IPS-20b (cell line): ENCODE measurements around the gene MLEC.

Experiments
- H3K27ac ChIP-seq: one replicate; pipeline ENCODE4 v1.5.1; 2013; ENCODE audit warnings: low read length
- H3K27me3 ChIP-seq: 2 replicates; pipeline ENCODE4 v1.6.1; 2013; ENCODE audit warnings: mild to moderate bottlenecking, low read length, inconsistent platforms; ENCODE audit not compliant: insufficient read depth
- H3K36me3 ChIP-seq: 2 replicates; pipeline ENCODE4 v1.6.1; 2013; ENCODE audit warnings: low read depth, mild to moderate bottlenecking, inconsistent platforms, low read length, moderate library complexity; ENCODE audit not compliant: insufficient read depth
- H3K4me1 ChIP-seq: 2 replicates; pipeline ENCODE4 v1.6.1; 2013; ENCODE audit warnings: mild to moderate bottlenecking, control low read depth, inconsistent platforms, low read length, moderate library complexity; ENCODE audit not compliant: insufficient read depth
- H3K4me3 ChIP-seq: 2 replicates; pipeline ENCODE4 v1.5.1; 2013; ENCODE audit warnings: mild to moderate bottlenecking, low read length, inconsistent platforms
- H3K9ac ChIP-seq: 2 replicates; pipeline ENCODE4 v1.6.1; 2013; ENCODE audit warnings: low read depth, mild to moderate bottlenecking, inconsistent platforms, low read length, moderate library complexity
- H3K9me3 ChIP-seq: 2 replicates; pipeline ENCODE4 v1.6.1; 2013; ENCODE audit warnings: mild to moderate bottlenecking, low read depth, low read length, inconsistent platforms; ENCODE audit not compliant: insufficient read depth

The MLEC gene, protein sequence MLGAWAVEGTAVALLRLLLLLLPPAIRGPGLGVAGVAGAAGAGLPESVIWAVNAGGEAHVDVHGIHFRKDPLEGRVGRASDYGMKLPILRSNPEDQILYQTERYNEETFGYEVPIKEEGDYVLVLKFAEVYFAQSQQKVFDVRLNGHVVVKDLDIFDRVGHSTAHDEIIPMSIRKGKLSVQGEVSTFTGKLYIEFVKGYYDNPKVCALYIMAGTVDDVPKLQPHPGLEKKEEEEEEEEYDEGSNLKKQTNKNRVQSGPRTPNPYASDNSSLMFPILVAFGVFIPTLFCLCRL

DNA sequence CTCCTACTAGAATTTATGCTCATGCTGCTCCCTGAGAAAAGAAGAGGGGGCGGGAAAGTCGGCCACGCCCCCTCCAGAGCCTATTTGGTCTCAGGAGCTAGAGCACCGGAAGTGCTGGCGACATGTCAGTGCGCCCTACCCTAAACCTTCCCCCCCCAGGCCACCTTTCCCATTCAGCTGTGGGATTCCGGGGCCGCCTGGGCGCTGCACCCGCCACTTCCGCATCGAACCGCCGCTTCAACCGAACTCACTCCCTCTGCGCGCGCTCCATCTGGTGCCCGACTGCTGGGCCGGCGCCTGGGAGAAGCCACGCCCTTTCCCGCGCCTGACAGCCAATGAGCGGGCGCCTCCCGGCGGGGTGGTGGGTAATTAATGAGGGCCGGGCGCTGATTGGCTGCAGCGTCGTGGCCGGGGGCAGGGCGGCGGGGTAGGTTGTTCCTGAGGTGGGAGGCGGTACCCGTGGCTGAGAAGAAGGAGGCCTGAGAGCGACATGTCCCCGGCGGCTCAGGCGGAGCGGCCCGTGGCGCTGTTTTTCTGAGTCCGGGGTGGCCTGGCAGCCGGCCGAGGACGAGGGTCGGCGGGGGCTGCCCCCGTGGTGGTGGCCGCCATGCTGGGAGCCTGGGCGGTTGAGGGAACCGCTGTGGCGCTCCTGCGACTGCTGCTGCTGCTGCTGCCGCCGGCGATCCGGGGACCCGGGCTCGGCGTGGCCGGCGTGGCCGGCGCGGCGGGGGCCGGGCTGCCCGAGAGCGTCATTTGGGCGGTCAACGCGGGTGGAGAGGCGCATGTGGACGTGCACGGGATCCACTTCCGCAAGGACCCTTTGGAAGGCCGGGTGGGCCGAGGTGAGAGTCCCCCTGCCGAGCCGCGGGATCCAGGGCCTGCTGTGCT is at the start of gene MLEC:
Gene MLEC (plus strand): TSS at position 460 of the 888 bp plus-strand sequence. CDS start 148 bp downstream, at position 608.
- Histone ChIP-seq H3K9ac (peak within 1 kb of the TSS; percentile 95), H3K27me3 (no peaks in the 10 kb centered on the region), H3K9me3 (no peaks in the 10 kb centered on the region), H3K36me3 (0 out of 2 replicates have a peak, but pooled peaks cover 3% of the 10 kb centered on the region), H3K4me3 (peak within 1 kb of the TSS; percentile 88), H3K27ac (peak within 1 kb of the TSS; percentile 75), H3K4me1 (peaks cover 33% of the 10 kb centered on the region)

GRCh38 chr12:120639771-120640721 is 46.9 kb upstream of the MLEC start, which contains the start of gene CABP1:
TSS of gene CABP1 (plus strand) at chr12:120640626. CDS start at chr12:120640686, 60 bp downstream.
- Histone ChIP-seq H3K9ac (peak within 1 kb of the TSS; percentile 47; the same call in 1 of the 2 replicates), H3K4me3 (peak within 1 kb of the TSS; percentile 79), H3K9me3 (no peaks in the 10 kb centered on the region), H3K27me3 (peaks cover 50% of the 10 kb centered on the region), H3K4me1 (0 out of 2 replicates have a peak, but pooled peaks cover 5% of the 10 kb centered on the region), H3K27ac (no peak within 1 kb of the TSS), H3K36me3 (no peaks in the 10 kb centered on the region)

- Histone ChIP-seq H3K9ac (no peak overlapping the region), H3K36me3 (no peaks in the 10 kb centered on the region), H3K9me3 (no peaks in the 10 kb centered on the region), H3K4me3 (peak overlapping the region; percentile 68), H3K27ac (no peak overlapping the region), H3K4me1 (0 out of 2 replicates have a peak, but pooled peaks cover 5% of the 10 kb centered on the region), H3K27me3 (peaks cover 61% of the 10 kb centered on the region)
Measured at GRCh38 chr12:120640861-120641833, 45.8 kb upstream of the MLEC start.

DNA sequence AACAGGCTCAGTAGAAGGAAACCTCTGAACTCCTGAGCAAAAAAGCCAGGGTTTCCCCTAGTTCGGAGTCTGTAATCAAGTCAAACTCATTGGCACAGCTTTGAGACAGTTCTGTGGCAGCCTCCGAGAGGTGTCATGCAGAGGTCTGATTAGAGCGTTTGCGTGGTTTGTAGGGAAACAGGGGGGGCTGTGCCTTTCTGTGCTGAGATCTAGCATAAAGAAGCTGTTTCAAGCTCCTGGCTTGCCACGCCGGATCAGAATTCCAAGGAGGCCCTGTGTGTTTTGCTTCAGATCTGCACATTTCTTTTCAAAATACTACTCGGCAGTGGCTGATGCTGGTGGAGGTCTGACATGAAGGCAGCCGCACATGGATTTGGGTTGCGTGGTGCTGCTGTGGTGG is 44.8 kb upstream of the MLEC start:
- peaks cover 61% of the 10 kb centered on the region for H3K27me3 ChIP-seq
- no peaks in the 10 kb centered on the region for H3K9me3 ChIP-seq
- H3K4me3 ChIP-seq, result no peak overlapping the region
- H3K4me1 ChIP-seq, result 0 out of 2 replicates have a peak, but pooled peaks cover 5% of the 10 kb centered on the region
- no peak overlapping the region for H3K27ac ChIP-seq
- H3K9ac ChIP-seq, result no peak overlapping the region
- H3K36me3 ChIP-seq, result no peaks in the 10 kb centered on the region

DNA sequence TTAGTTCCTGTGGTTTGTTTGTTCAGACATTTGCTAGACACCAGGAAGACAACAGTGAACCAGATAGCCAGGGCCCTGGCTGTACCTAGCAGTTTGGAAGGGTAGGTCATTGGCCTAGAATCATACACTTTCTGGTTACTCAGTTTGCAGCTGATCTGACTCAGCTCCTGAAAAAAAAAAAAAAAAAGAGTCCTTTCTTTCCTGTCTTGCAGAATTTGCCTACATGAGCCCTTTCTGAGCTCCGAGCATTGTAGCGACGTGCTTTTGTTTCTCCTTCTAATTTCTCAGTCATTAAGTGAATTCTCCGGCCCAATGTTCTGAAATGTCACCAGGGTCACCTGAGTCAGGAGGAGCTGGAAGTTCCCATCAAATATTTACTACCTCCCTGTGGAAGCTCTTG is 44.1 kb upstream of the MLEC start:
- Histone ChIP-seq H3K27me3 (peaks cover 61% of the 10 kb centered on the region), H3K9me3 (no peaks in the 10 kb centered on the region), H3K27ac (no peak overlapping the region), H3K9ac (no peak overlapping the region), H3K36me3 (no peaks in the 10 kb centered on the region), H3K4me1 (0 out of 2 replicates have a peak, but pooled peaks cover 5% of the 10 kb centered on the region), H3K4me3 (no peak overlapping the region)

- no peak overlapping the region for H3K27ac ChIP-seq
- H3K27me3 ChIP-seq, result peaks cover 61% of the 10 kb centered on the region
- H3K4me1 ChIP-seq, result 0 out of 2 replicates have a peak, but pooled peaks cover 5% of the 10 kb centered on the region
- H3K9ac ChIP-seq, result no peak overlapping the region
- no peaks in the 10 kb centered on the region for H3K9me3 ChIP-seq
- no peaks in the 10 kb centered on the region for H3K36me3 ChIP-seq
- H3K4me3 ChIP-seq, result no peak overlapping the region
Measured at GRCh38 chr12:120643574-120643973, 43.4 kb upstream of the MLEC start.

GRCh38 chr12:120646044-120646443 is 40.9 kb upstream of the MLEC start:
- H3K9ac ChIP-seq, result no peak overlapping the region
- no peaks in the 10 kb centered on the region; the same call in 1 of the 2 replicates for H3K4me1 ChIP-seq
- no peaks in the 10 kb centered on the region for H3K9me3 ChIP-seq
- H3K27me3 ChIP-seq, result peaks cover 66% of the 10 kb centered on the region
- no peak overlapping the region for H3K27ac ChIP-seq
- H3K36me3 ChIP-seq, result no peaks in the 10 kb centered on the region
- H3K4me3 ChIP-seq, result no peak overlapping the region

DNA sequence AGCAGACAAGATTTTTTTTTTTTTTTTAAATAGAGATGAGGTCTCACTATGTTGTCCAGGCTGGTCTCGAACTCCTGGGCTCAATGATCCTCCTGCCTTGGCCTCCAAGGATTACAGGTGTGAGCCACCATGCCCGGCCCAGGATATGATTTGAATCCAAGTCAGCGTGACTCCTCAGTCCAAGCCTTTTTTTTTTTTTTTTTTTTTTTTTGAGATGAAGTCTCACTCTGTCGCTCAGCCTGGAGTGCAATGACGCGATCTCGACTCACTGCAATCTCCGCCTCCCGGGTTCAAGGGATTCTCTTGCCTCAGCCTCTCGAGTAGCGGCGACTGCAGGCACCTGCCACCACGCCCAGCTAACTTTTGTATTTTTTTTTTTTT is 39.6 kb upstream of the MLEC start:
- Histone ChIP-seq H3K27ac (no peak overlapping the region), H3K4me1 (peaks cover 6% of the 10 kb centered on the region; the same call in 1 of the 2 replicates), H3K9ac (no peak overlapping the region), H3K27me3 (peaks cover 55% of the 10 kb centered on the region), H3K4me3 (no peak overlapping the region), H3K9me3 (no peaks in the 10 kb centered on the region), H3K36me3 (no peaks in the 10 kb centered on the region)

- H3K4me1 ChIP-seq, result peaks cover 6% of the 10 kb centered on the region; the same call in 1 of the 2 replicates
- peak overlapping the region; percentile 72; the same call in 1 of the 2 replicates for H3K4me3 ChIP-seq
- no peak overlapping the region; the same call in 1 of the 2 replicates for H3K9ac ChIP-seq
- peaks cover 33% of the 10 kb centered on the region for H3K27me3 ChIP-seq
- no peaks in the 10 kb centered on the region for H3K9me3 ChIP-seq
- H3K36me3 ChIP-seq, result no peaks in the 10 kb centered on the region
- H3K27ac ChIP-seq, result no peak overlapping the region
Measured at GRCh38 chr12:120649442-120650232, 37.3 kb upstream of the MLEC start.
